Heart right ventricle (tissue), 16 donors: ENCODE data around the gene GHRHR. TPM values are rescaled to one million over a fixed set of nuclear protein-coding genes. Genes with fewer than 3 reads are reported as not detected.
A peak's percentile ranks its signal among the peaks of the same experiment; 100 is the strongest.

Experiments used
- ATAC-seq, 8 donors: fragments of 200-7000 bp; cut with Tn5 transposase; one replicate each; pipeline ENCODE4 v1.9.1; 2020; ENCODE audit warnings: mild to moderate bottlenecking in 8 of 8, moderate library complexity in 8 of 8, moderate number of reproducible peaks in 1 of 8
- DNase-seq, 2 donors: peaks; one replicate each; pipeline ENCODE4 v3.0.0-alpha.2; 2020
- H3K27ac ChIP-seq, 10 donors: fragments of 200-600 bp; sonication (generic) in 2 of 10; one replicate each; pipeline versions ENCODE4 v1.5.0 to v1.8.0; 2020 to 2022; ENCODE audit warnings: mild to moderate bottlenecking in 3 of 10
- H3K27me3 ChIP-seq, 7 donors: fragments of 200-600 bp; one replicate each; pipeline ENCODE4 v1.8.0; 2021 to 2022; ENCODE audit warnings: mild to moderate bottlenecking in 2 of 7
- H3K36me3 ChIP-seq, 9 donors: fragments of 200-600 bp; sonication (generic) in 1 of 9; one replicate each; pipeline versions ENCODE4 v1.5.0 to v1.8.0; 2020 to 2022; ENCODE audit warnings: mild to moderate bottlenecking in 2 of 9
- H3K4me1 ChIP-seq, 9 donors: fragments of 200-600 bp; sonication (generic) in 1 of 9; one replicate each; pipeline versions ENCODE4 v1.5.0 to v1.8.0; 2020 to 2022; ENCODE audit warnings: mild to moderate bottlenecking in 4 of 9
- H3K4me3 ChIP-seq, 10 donors: fragments of 200-600 bp; sonication (generic) in 2 of 10; one replicate each; pipeline versions ENCODE4 v1.5.0 to v1.8.0; 2020 to 2022; ENCODE audit warnings: mild to moderate bottlenecking in 7 of 10, moderate library complexity in 2 of 10
- H3K9me3 ChIP-seq, 11 donors: fragments of 200-600 bp in 10 of 11; sonication (generic) in 2 of 11; one replicate each; pipeline versions ENCODE4 v1.5.0 to v1.8.0; 2013 to 2022; ENCODE audit warnings: mild to moderate bottlenecking in 2 of 11, control low read depth in 1 of 11, moderate library complexity in 1 of 11
- CTCF ChIP-seq, 9 donors: fragments of 200-600 bp; sonication (generic) in 2 of 9; IDR thresholded peaks; one replicate each; pipeline versions ENCODE4 v1.5.0 to v1.8.0; 2021 to 2022; ENCODE audit warnings: antibody characterized with exemption in 9 of 9, mild to moderate bottlenecking in 5 of 9, moderate library complexity in 1 of 9
- WGBS, 2 donors: extraction: QIAGEN DNeasy Blood & Tissue Kit; methylation state at CpG; one replicate each; pipeline ENCODE4 v1.1.7; 2013; ENCODE audit warnings: inconsistent platforms in 1 of 2; 5-methylcytosine and 5-hydroxymethylcytosine counted together
- intact Hi-C, 10 donors: fragments of 100-400 bp; cut with DNase I; formaldehyde crosslinking; loops; one replicate each; pipeline versions ENCODE4 v1.11.1 to v1.14.2; 2022
- polyA plus RNA-seq, 2 donors: library from polyadenylated mRNA; stranded (reverse); fragments of 200-250 nt; gene quantifications; one replicate each; pipeline ENCODE4 v1.2.3, GENCODE V29; 2013
- total RNA-seq, 10 donors: library from RNA; stranded (reverse); fragmentation: NEBNext Ultra II Directional in 3 of 10; extraction: Animal tissue kit (Norgen Biotek cat#: 25700) in 3 of 10; gene quantifications; one replicate each; pipeline versions ENCODE4 v1.2.1 to v1.2.4, GENCODE V29; 2021 to 2023
- donor health status: Arrhythmogenic right ventricular cardiomyopathy.
- donor health status: ischemic (EF 13 %, LVEDD 7.1; RV severe dilation, severe dysfunction).
- donor health status: healthy with polysubstance abuse.
- donor health status: DM: no; HTN: yes; CAD: no.
- donor health status: DM: no; HTN: no; CAD: no.
- donor health status: ischemic (EF 25% LVEDD 6.9; RV normal size, moderate dysfunction).
- donor health status: ischemic (EF 25% LVEDD 5.7; RV mildly dilated, moderate dysfunction).
- donor health status: healthy.
- donor health status: DM: yes; HTN: yes; CAD: no.
- donor health status: Ischemic cardiomyopathy.
- donor health status: ischemic (EF 35%, LVEDD 5.7; RV mildly dilated, moderate dysfunction).
- donor health status: nonischemic (EF 11% LVEDD 7.7; RV severe dilation, severe dysfunction).
- donor health status: DM: yes; HTN: yes; CAD: no.
- donor health status: PGD.
- donor health status: ischemic (EF 29% LVEDD 5.4; RV normal size, mild dysfunction).
- donor health status: nonischemic (EF 23%, LVEDD 6.1; RV moderate dilation, normal function).

The GHRHR gene
- total and polyA plus RNA-seq, 12 donors, result not detected

GRCh38 chr7:31003097-31003496 lies 39.3 kb downstream of the GHRHR start:
- H3K27me3 ChIP-seq, result peaks cover 0 to 14% (median 5%) of the 10 kb centered on the region in 7 donors
- DNase-seq (no peak), ATAC-seq (no peak)
- intact Hi-C loops, result loop anchor here in 2 of 10 donors (5.0 kb wide), 2 partner anchors 109 to 1101 kb away; no protein-coding TSS in a partner anchor
- 90 to 93% methylated on average over 2 of the region's 2 CpGs for WGBS, 2 donors
- peaks cover 0 to 14% (median 0%) of the 10 kb centered on the region in 11 donors for H3K9me3 ChIP-seq
- H3K4me3 ChIP-seq, result no peak overlapping the region
- H3K36me3 ChIP-seq, result no peaks in the 10 kb centered on the region
- no peak for TF ChIP-seq CTCF (IDR thresholded peaks at IDR 0.05)
- no peak overlapping the region for H3K27ac ChIP-seq
- peaks cover 0 to 15% (median 7%) of the 10 kb centered on the region in 9 donors for H3K4me1 ChIP-seq

- ATAC-seq, result no peak
- Histone ChIP-seq H3K27me3 (peaks cover 0 to 14% (median 6%) of the 10 kb centered on the region in 7 donors), H3K27ac (no peak overlapping the region), H3K36me3 (no peaks in the 10 kb centered on the region), H3K4me3 (no peak overlapping the region), H3K9me3 (peaks cover 0 to 14% (median 0%) of the 10 kb centered on the region in 11 donors), H3K4me1 (peaks cover 0 to 15% (median 7%) of the 10 kb centered on the region in 9 donors)
- WGBS, 2 donors, result 91 to 94% methylated on average over 6 of the region's 6 CpGs
- intact Hi-C loops, result loop anchor here in 2 of 10 donors (5.0 kb wide), 2 partner anchors 109 to 1101 kb away; no protein-coding TSS in a partner anchor
- TF ChIP-seq CTCF (IDR thresholded peaks at IDR 0.05), result no peak
- DNase-seq, result no peak
Observed at GRCh38 chr7:31003721-31004120, 40.0 kb downstream of the GHRHR start.

GRCh38 chr7:31004393-31004792 lies 40.6 kb downstream of the GHRHR start:
- Histone ChIP-seq H3K27ac (no peak overlapping the region), H3K4me1 (peaks cover 0 to 15% (median 7%) of the 10 kb centered on the region in 9 donors), H3K27me3 (peaks cover 0 to 14% (median 6%) of the 10 kb centered on the region in 7 donors), H3K4me3 (no peak overlapping the region), H3K36me3 (no peaks in the 10 kb centered on the region), H3K9me3 (peaks cover 0 to 14% (median 0%) of the 10 kb centered on the region in 11 donors)
- intact Hi-C loops, result loop anchor here in 2 of 10 donors (5.0 kb wide), 2 partner anchors 108 to 1102 kb away; no protein-coding TSS in a partner anchor
- 55 to 74% methylated on average over 1 of the region's 1 CpG for WGBS, 2 donors
- no peak for TF ChIP-seq CTCF (IDR thresholded peaks at IDR 0.05)
- ATAC-seq (no peak), DNase-seq (no peak)

- Histone ChIP-seq H3K27ac (peak overlapping the region in 1 of 10 donors; percentile 35), H3K27me3 (peaks cover 0 to 14% (median 6%) of the 10 kb centered on the region in 7 donors), H3K9me3 (peaks cover 0 to 21% (median 0%) of the 10 kb centered on the region in 11 donors), H3K36me3 (no peaks in the 10 kb centered on the region), H3K4me1 (peaks cover 0 to 9% (median 0%) of the 10 kb centered on the region in 9 donors), H3K4me3 (no peak overlapping the region)
- intact Hi-C loops, result loop anchor here in 1 of 10 donors (5.0 kb wide), 1 partner anchor 35 kb away; no protein-coding TSS in a partner anchor
- TF ChIP-seq CTCF (IDR thresholded peaks at IDR 0.05), result no peak
- no peak for DNase-seq
- 49 to 55% methylated on average over 6 of the region's 6 CpGs for WGBS, 2 donors
- ATAC-seq, result peak in 4 of 8 donors; percentile 21 to 75 (median 38)
Observed at GRCh38 chr7:31006857-31007256, 43.1 kb downstream of the GHRHR start.
